Hematopoietic multipotent progenitor cell treated with erythropoietin and hydrocortisone succinate and interleukin-3 and kit ligand, for 6 days (in vitro differentiated cells): Measurements from ENCODE around the gene TMEM144.
A peak's percentile ranks its signal among the peaks of the same experiment; 100 is the strongest.

Source experiments
- DNase-seq: peaks from one replicate; pipeline ENCODE4 v3.0.0-alpha.2; 2015

Gene TMEM144

DNA sequence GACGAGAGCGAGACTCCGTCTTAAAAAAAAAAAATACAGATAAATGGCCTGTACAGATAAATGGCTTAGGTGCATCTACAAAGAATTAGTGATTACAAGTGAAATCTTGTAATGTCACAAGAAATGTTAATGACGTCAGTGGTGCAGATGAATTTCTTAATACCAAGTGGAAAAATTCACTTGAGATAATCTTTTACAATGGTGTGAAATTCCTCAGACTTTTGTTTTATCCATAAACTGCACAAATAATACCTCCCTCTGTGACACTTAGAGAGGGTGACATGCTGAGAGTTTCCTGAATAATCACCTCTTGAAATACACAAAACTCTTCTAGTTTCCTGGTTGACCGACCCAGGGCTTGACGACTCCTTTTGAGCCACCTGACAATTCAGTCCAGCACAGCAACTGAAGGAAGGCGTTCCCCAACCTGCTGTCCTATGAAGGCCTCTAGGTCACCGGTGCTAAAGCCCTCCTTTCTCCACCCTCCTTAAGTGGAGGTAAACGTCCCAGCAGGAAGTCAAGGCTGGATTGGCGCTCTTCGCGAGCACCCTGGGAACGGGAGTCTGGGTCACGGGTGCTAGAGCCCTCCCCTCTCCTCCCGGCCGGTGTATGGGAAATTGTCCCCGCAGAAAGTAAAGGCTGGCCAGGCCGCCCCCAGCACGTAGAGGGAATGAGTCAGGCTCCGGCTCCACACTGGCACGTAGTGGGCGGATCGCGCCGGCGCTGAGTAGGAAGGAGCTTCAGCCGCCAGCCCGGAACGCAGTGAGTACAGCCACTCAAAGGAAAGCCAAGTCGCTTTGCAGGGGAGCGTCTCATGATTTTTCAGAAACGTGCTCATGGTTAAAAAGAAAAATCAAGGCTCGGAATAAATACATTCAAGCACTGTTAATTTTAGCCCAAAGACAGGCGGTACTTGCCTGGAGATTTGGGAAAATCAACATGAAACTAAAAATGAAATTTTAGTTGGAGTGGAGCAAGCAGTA is at the start of gene TMEM144:
TSS of gene TMEM144 (plus strand) at position 662 of the 983 bp plus-strand sequence. CDS start 2,182 bp downstream, outside the sequence.
- peak; percentile 95 for DNase-seq

DNA sequence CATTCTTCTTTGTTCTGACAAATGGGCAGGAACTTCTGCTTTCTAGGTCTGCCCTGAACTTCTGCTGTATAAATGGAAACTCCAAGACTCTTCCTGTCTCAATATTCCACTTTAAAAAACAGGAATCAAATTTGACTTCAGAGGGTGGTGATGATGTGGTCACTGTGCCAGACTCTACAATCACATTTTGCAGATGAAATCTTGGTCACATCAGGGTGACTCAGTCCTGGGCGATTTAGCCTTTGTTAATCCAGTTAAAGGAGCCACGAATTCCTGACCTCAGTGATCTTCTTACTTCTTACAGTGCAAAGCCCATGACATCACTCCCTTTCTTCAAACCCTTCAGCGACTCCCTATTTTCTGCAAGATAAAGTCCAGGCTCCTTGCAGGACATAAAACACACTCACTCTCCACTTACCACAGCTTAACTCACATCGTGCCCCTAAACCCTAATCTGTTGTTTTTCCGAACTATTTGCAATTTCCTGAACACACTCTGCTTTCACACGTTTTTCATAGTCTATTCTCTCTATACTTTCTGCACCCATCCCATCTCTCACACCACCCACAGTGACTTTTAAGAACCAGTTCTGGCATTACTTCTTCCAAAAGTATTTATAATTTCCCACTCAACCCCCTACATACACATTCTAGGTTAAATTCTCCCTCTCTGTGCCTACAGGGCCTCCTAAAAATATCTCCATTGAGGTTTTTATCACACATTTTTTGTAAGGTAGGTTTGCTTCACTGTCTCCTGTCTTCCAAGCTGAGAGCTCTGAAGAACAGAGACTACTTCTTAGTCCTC is 48.5 kb upstream of the TMEM144 start:
- peak; percentile 15 for DNase-seq

DNA sequence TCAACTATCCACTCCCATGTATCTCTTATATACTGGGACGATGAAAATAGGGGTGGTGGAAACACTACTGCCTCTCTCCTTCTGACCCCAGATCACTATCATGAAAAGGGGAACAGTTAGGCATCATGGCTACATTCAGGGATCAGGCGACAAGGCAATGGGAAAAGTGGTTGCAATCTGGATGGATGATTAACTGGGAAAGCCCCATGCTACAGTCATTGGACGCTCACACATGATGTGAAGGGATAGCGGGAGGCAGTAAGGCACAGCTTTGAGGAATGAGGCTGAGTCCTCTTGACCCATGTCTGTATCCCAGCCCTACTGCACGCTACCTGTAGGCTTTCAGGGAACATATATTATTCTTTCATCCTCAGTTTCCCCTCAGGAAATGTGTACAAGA is 47.7 kb upstream of the TMEM144 start:
- no peak for DNase-seq

DNA sequence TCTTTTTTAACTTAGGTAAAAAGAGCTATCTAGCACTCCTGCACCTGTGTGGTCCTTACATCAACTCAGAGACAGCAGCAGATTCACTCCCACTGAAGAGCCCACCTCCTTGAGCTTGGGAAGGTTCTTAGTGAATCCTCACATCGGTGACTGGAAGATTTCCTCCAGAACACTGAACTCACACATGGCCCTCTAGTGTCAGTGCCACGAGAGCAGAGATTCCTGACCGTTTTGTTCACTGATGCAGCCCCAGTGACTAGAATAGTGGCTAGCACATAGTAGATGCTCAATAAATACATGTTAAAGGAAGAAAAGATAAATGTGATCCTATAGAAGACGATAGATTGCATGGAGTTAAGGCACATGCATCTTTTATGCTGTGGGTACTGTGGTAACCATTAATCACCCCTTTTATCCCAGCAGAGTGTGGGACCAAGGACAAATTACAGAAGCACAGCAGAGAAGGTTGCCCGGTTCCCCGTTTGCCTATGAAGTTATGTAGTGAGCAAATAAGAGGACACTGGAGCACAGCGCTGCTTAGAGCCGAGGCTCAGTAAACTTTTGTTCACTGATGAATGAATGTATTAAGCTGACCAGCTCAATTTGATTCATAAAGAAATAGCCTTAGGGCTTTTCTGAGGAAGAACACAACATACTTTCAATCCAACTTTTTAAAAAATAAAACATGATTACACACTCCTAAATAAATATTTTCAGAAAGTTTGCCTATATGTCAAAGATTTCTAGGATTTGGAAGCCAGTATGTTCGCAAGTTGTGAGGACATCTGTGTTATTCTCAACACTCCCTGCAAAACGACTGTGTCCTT is 46.1 kb upstream of the TMEM144 start:
- no peak for DNase-seq

DNA sequence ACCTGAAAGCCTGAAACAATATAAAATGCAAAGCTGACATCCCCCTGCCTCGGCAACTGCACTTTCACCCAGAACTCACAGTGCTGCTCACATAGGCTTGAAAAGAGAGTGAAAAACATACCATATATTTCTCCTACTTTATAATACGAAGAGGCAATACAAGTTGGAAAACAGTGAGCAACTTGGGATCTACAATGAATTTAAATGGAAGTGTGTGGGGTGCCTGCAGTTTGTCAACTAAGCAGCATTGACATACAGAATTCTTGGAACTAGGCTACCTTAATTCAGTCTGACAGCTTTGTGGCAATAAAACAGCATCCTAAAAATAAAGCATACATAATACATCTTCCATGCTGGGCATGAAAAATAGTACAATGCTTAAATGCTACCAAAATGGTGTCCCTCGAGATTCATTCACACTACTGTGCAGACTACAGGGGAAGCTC is 45.5 kb upstream of the TMEM144 start:
- no peak for DNase-seq

DNA sequence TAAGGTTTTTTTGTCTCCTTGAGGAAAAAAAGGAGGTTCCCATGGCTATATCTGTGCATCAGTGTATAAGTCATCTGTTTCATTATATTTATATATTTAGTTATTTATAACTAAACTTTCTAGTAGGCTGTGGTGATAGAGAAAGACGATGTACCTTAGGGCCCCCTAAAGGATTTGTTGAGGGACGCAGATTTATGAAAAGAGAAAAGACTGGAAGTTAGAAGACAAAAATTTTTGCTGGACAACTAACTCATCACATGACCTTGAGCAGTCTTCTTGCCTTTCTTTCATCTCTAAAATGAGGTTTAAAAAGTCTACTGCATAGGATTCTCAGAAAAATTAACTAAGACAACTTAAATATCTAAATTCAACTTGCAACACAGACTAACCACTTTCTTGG is 43.6 kb upstream of the TMEM144 start:
- DNase-seq, result no peak

DNA sequence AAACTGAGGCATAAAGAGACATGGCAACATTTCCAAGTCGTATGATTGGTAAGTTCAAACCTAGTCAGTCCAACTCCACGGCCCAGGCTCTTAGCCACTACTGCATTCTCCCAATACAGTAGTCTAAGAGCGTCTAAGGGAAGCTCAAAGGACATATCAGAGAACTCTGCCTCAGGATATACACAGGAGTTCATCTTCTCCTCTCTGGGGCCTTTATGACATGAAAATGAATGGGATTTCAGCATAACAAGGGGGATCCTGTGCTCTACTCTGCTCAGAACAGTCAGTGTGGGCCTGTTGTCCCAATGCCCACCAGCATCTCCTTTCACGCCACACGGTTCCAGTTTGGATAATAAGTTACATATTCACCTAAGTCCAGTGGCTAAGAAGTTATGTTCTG is 41.7 kb upstream of the TMEM144 start:
- DNase-seq, result no peak

DNA sequence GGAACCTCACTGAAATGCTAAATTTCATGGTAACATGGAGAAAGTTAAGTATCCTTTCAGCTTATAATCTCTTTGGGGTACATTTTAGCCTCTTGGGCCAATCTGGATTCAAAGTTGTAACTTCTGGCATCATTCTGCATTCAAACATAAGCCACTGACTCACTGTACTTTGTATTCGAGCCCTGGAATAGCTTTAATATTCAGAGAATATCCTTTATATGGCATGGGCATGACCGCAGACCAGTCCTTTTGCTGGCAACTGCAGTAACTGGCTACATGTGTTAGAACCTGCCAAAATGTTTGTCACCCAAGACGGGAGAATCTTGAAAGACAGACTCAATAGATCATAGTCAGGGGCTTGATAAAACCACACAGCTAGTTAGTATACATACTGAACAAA is 40.8 kb upstream of the TMEM144 start:
- DNase-seq, result no peak

DNA sequence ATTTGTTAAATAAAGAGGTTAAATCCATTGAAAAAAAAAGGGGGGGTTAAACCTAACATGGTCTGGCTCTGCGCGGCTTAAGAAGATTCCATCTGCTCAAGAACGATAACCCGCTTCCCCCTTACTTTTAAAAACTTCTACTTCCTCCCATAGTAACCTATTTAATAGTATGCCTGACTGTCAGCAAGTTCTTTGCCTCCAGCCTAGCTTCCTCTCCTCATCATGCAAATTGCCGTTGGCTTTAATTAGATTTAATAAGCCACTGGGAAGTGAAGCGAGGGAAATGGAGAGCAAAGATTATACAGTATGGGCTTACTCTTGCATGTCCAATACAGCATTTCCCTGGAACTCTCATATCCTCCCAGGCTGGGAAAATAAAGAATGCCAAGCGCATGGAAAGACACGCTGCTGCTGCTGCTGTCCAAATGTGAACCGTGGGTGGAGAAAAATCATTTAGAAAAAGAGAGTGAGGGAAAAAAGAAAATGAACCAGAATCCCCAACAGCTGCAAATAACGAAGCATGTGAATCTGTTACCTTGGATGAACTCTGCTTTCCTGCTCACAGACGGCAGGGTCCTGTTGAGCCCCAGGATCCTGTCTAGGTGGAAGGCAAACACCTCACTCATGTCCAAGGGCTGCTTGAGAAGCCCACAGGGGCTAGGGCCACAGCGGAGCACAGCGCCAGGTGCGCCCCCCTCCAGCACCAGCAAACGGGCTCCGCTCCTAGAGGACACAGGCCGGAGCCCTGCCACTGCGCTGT is 40.2 kb upstream of the TMEM144 start:
- peak; percentile 72 for DNase-seq

DNA sequence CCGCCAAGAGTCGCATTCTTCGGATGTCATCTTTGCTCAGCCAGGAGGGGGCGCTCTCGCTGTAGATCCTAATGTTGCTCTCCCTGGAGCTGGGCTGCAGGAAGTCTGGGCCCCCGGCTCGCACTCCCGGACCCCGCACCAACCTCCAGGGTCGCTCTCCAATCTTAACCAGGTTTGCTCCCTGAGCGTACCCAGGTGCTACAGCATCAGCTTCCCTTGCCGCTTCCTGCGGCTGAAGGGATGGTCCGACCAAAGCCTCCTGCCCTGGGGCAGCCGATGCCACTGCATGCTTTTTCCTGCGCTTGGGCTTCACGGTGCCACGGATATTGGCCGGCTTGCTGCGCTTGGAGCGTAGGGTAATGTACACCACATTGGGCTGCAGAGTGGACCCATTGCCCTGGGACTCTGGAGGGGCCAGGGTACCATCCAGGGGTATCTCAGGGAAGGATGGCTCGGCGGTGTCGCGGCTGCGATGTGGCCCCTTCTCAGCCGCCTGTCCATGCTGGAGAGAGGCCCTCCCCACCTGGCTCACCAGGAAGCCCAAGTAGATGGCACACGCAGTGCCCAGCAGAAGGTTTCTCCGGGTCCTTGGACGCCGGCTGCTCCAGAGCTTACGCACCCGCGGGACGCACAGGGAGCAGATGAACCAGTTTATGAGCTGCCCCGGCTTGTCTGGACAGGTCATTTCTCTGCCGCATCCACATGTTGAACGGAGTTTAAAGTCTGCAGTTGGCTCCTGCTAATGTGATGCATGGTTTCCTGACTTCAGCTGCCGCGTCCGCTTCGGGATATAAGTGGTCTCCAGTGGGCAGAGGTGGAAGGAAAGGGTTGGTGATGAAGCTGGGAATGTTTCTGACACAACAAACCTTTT is 39.4 kb upstream of the TMEM144 start:
- peak; percentile 84 for DNase-seq

DNA sequence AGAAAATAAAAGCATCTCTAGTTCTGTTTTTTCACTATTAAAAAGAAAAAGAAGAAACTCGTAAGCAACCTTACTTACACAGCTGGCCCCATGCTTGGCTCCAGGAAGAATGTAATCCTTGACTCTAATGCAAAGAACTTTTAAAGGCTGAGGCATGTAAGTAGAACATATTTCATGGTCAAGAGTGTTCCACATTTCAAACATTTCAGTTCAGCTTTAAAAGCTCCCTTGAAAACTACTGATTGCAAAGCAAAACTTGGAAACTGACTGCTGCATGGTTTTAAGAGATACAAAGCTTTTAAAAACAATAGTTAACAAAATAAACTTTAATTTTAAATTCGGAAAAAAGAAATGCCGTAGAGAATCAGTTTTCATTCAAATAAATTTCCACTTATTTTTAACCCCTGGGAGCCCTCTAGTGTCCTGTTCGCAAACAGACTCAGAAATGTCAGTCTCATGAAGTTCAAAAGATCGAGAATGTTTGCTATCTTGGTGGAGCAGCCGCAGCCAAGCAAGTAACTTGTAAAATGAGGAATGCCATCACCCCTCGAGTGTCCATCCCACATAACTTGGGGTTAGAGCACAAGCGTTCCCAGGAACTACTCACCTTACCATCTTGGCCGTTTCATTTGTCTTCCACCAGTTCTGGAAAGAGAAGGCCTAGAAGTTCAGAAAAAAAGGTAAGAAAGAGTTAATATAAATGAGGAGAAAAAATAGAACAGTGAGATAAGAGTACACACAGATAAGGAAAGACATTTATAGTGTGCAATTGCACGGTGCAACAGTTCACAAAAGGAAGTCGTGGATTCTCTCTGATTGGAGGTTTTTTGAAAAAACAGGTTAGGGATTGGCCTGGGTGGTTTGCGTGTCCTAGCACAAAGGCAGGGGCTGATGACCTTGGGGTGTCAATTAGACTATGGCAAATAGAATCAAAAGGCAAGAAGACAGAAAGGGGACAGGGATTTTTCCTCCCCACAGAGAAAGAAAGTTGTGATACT is 37.7 kb upstream of the TMEM144 start, which contains the start of gene GASK1B:
TSS of gene GASK1B (minus strand) at position 765 of the 998 bp plus-strand sequence. CDS start 1,650 bp downstream, outside the sequence.
- peak; percentile 85 for DNase-seq

DNA sequence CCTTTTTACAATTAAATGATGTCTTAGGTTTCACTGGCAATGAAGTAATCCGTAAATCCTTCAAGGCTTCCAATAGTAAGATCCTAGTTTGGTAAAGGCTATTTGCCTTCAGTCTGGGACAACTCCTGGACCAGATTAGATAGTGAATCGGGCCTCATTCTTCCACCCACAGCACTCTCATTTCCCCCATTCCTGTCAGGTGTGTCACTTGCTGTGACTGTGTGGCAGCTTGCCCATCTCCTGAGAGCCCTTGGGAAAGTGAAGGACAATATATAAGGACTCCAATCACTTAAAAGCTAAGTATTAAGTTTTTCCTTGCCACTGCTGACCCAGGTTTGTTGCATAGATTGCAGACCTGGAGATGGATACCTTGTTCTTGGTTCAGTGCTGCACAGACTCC is 34.2 kb upstream of the TMEM144 start:
- no peak for DNase-seq

DNA sequence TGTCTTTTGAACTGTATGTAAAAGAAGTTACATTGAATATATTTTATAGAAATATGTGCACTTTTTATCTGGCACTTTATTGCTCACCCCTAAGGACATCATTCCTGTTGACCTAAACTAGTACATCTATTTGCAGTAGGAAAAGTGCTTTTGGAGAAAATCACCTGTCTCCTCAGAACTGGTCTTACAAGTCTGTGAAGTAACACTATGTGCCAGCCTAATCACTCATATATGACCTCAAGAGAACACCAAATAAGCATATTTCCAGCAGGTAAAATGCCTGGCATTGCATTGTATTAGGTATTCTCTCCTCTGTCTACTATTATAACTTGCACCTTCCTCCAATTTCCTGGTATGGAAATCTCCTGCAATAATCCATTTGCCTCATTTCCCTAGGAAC is 33.5 kb upstream of the TMEM144 start:
- DNase-seq, result no peak

DNA sequence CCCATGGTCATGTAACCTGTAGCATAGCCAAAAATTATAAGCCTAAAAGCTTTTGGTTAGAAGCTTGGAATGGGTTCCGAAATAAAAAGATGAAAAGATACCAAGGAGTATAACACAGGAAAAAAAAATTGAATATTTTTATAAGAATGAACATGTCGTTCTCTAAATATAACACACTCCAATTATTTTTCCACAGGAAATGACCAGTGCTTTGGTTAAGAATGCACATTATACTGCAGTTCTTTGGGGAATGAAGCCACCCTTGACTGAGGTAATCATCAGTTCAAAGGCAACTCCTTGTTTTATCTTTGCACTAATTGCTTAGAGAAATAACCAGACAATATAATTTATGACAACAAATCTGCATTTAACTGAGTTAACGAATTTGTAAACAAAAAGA is 30.8 kb upstream of the TMEM144 start:
- DNase-seq, result no peak

DNA sequence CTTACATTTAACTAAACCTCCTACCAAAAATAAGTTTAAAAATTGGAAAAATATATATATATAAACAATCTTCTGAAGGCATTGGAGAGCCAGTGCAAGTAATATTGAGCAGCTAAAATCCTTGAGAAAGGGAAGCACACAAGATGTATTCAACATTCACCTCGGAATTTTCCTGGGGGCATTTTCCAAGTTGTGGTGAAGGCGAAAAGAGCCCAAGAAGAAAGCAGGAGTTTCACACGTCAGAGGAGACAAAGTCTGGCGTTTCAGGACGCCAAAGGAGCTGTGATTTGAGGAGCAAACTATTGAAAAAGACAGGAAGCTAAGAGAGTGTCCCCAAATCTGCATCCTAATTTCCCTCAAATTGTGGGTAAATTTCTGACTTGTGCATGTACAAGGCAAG is 28.4 kb upstream of the TMEM144 start:
- DNase-seq, result no peak

DNA sequence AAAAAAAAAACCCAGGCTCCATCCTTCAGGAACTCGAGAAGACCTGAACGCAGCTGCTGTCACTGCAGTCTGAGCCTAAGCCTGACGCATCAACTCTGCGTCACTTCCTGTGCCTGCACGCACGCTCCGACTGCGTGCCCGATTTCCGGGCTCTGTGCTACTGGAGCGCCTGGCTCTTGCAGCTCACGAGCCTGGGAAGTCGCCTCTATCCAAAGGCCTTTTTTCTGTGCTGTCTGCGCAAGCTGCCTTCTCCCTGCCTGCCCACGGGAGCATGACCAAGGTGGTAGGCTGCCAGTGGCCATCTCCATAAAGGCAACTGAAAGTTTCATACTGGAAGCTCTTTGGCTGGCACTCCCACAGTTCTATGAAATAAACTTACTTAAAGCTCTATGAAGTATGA is 27.6 kb upstream of the TMEM144 start:
- no peak for DNase-seq

DNA sequence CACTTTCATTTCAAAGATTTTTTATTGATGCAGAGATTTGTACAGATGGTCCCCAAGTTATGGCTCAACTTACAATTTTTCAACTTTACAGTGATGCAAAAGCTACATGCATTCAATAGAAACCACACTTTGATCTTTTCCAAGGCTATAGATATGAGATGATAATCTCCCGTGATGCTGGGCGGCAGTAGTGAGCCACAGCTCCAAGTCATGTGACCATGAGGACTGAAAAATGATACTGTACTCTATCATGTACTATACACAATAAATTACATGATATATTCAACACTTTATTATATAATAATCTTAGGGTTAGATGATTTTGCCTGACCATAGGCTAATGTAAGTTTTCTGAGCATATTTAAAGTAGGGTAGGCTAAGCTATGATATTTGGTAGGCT is 23.5 kb upstream of the TMEM144 start:
- DNase-seq, result no peak

DNA sequence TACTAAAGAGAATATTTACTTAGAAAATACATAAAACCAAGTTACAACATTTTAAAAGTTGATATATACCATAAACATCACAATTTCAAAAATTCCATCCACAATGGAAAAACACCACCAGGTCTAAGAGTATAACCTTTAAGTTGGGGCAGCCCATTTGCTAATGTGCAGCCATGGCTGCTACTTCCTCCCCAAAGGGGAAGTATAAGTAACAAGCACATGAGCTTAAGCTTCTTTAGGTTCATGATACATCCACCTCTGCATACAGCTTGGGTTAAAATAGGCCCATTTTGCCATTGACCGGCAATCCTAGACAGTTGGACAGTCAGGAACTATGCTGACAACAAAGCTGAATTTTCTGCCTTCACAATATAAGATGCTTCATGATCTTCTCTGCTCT is 20.9 kb upstream of the TMEM144 start:
- no peak for DNase-seq

DNA sequence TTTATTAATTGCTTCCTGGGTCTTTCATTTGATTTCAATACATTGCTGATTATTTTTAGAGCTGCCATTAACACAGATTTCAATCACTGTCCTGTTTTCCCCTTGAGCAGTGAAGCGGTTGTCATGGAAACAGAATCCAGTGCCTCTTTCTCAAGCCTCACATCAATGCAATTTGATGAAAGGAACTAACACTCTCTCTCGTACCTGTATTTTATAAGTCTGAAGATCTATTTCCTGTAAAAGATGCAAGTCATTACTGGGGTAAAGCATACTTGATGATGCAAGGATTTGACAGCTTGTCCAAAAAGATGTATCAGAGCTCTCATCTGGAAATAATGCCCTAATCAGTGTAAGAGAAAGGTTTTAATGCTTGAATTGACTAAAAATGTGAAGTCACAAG is 19.6 kb upstream of the TMEM144 start:
- DNase-seq, result peak; percentile 14
